ENCODE results near the gene WIZ.

The WIZ gene

GRCh38 chr19:15452111-15453047 is 2.6 kb upstream of the WIZ start (continued):
- peak; percentile 22; the same call in 1 of the 2 replicates for TF ChIP-seq PATZ1 (tag by site-specific recombination; IDR thresholded peaks at IDR 0.05)
- no peak for TF ChIP-seq ZNF529 (tag by site-specific recombination; IDR thresholded peaks at IDR 0.05; ENCODE audit: insufficient replicate concordance)
- no peak for TF ChIP-seq ZFP37 (tag by site-specific recombination; IDR thresholded peaks at IDR 0.05)
- TF ChIP-seq PRDM10 (tag by site-specific recombination; IDR thresholded peaks at IDR 0.05), result peak; percentile 59
- TF ChIP-seq ZNF292 (tag by site-specific recombination; IDR thresholded peaks at IDR 0.05; ENCODE audit: borderline replicate concordance, low read depth), result no peak
- TF ChIP-seq KLF7 (tag by site-specific recombination; IDR thresholded peaks at IDR 0.05; ENCODE audit: borderline replicate concordance), result no peak
- TF ChIP-seq REST (tag by site-specific recombination; IDR thresholded peaks at IDR 0.05), result no peak
- no peak for TF ChIP-seq ZNF707 (tag by site-specific recombination; IDR thresholded peaks at IDR 0.05)
- no peak for TF ChIP-seq ZSCAN30 (tag by site-specific recombination; IDR thresholded peaks at IDR 0.05)
- peak; percentile 97 for TF ChIP-seq ZNF121 (tag by site-specific recombination; IDR thresholded peaks at IDR 0.05)
- peak; percentile 49 for TF ChIP-seq ZNF335 (tag by site-specific recombination; conservative IDR thresholded peaks at IDR 0.05)
- no peak for TF ChIP-seq ZNF23 (tag by site-specific recombination; IDR thresholded peaks at IDR 0.05; ENCODE audit: borderline replicate concordance)
- no peak for TF ChIP-seq ZNF10 (tag by site-specific recombination; IDR thresholded peaks at IDR 0.05)
- peak; percentile 37; the same call in 1 of the 2 replicates for TF ChIP-seq ZXDB (tag by site-specific recombination; IDR thresholded peaks at IDR 0.05)
- no peak for TF ChIP-seq ZBTB21 (tag by site-specific recombination; IDR thresholded peaks at IDR 0.05)
- no peak for TF ChIP-seq ZNF274 (IDR thresholded peaks at IDR 0.05; ENCODE audit: low read length)
- no peak for TF ChIP-seq ZNF274 (tag by site-specific recombination; IDR thresholded peaks at IDR 0.05; ENCODE audit: borderline replicate concordance)
- TF ChIP-seq ZNF704 (tag by site-specific recombination; IDR thresholded peaks at IDR 0.05), result no peak
- no peak for TF ChIP-seq ZNF174 (tag by site-specific recombination; IDR thresholded peaks at IDR 0.05)
- no peak for TF ChIP-seq ZFHX2 (tag by site-specific recombination; conservative IDR thresholded peaks at IDR 0.05)
- TF ChIP-seq ZNF16 (tag by site-specific recombination; IDR thresholded peaks at IDR 0.05; ENCODE audit: low read depth), result no peak
- TF ChIP-seq ZNF433 (tag by site-specific recombination; IDR thresholded peaks at IDR 0.05; ENCODE audit: low read depth), result no peak
- peak; percentile 50 for TF ChIP-seq KLF8 (tag by site-specific recombination; IDR thresholded peaks at IDR 0.05)
- no peak for TF ChIP-seq ZNF221 (tag by site-specific recombination; IDR thresholded peaks at IDR 0.05; ENCODE audit: borderline replicate concordance)
- TF ChIP-seq SP3 (tag by site-specific recombination; IDR thresholded peaks at IDR 0.05), result peak; percentile 76
- no peak for TF ChIP-seq ZNF837 (tag by site-specific recombination; IDR thresholded peaks at IDR 0.05)
- TF ChIP-seq ZNF792 (tag by site-specific recombination; IDR thresholded peaks at IDR 0.05), result no peak
- no peak for TF ChIP-seq AEBP2 (tag by site-specific recombination; IDR thresholded peaks at IDR 0.05; ENCODE audit: borderline replicate concordance)

Data from HEK293 (cell line).